Stimulated activated memory B cell treated with anti-CD40 and anti-IgM and Interleukin-4, amounts not matched to agents 10 μg/mL and 1 μg/mL and 100 μg/mL, for 72 hours (primary cell): ENCODE results near the gene GADL1.
A peak's percentile ranks its signal among the peaks of the same experiment; 100 is the strongest.

Source experiments
- ATAC-seq: fragments of 150-1000 bp; cut with Tn5 transposase; 2 replicates; pipeline ENCODE4 v1.10.0; 2021
- H3K27ac Mint-ChIP-seq: one replicate; pipeline ENCODE4 v1.8.0; 2022; ENCODE audit warnings: mild to moderate bottlenecking, mixed read lengths
- H3K27me3 Mint-ChIP-seq: one replicate; pipeline ENCODE4 v1.8.0; 2022; ENCODE audit warnings: mixed read lengths
- H3K36me3 Mint-ChIP-seq: one replicate; pipeline ENCODE4 v1.8.0; 2022; ENCODE audit warnings: mixed read lengths
- H3K4me1 Mint-ChIP-seq: one replicate; pipeline ENCODE4 v1.8.0; 2022; ENCODE audit warnings: mixed read lengths
- H3K4me3 Mint-ChIP-seq: one replicate; pipeline ENCODE4 v1.8.0; 2022; ENCODE audit warnings: mild to moderate bottlenecking, moderate library complexity, mixed read lengths
- H3K9me3 Mint-ChIP-seq: one replicate; pipeline ENCODE4 v1.8.0; 2022; ENCODE audit warnings: mixed read lengths

Gene GADL1

GRCh38 chr3:30764891-30765290 is 129.6 kb downstream of the GADL1 start:
- H3K9me3 Mint-ChIP-seq, result no peaks in the 10 kb centered on the region
- no peaks in the 10 kb centered on the region for H3K36me3 Mint-ChIP-seq
- H3K27me3 Mint-ChIP-seq, result peaks cover 10% of the 10 kb centered on the region
- H3K4me1 Mint-ChIP-seq, result peaks cover 6% of the 10 kb centered on the region
- ATAC-seq, result no peak
- no peak overlapping the region for H3K27ac Mint-ChIP-seq
- no peak overlapping the region for H3K4me3 Mint-ChIP-seq

DNA sequence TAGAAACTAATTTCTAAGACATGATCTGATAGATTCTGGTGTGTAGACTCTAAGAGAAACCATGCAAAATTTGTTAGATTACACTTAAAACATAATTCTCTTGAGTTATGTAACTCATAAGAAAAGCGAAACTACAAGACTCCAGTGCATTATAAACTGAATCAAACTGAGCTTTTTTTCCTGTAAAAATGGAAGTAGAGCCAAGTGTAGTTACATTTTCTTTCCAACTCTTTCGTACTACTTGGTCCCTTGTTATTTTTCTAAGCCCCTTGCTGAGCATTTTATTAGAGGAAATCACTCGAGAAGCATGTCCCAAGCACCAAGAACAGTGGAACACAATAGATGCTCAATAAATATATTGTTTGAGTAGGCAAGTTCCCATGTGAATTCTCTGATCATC is 130.2 kb downstream of the GADL1 start:
- Mint-ChIP-seq H3K4me1 (peaks cover 6% of the 10 kb centered on the region), H3K4me3 (no peak overlapping the region), H3K27ac (no peak overlapping the region), H3K9me3 (no peaks in the 10 kb centered on the region), H3K36me3 (no peaks in the 10 kb centered on the region), H3K27me3 (peaks cover 10% of the 10 kb centered on the region)
- no peak for ATAC-seq

DNA sequence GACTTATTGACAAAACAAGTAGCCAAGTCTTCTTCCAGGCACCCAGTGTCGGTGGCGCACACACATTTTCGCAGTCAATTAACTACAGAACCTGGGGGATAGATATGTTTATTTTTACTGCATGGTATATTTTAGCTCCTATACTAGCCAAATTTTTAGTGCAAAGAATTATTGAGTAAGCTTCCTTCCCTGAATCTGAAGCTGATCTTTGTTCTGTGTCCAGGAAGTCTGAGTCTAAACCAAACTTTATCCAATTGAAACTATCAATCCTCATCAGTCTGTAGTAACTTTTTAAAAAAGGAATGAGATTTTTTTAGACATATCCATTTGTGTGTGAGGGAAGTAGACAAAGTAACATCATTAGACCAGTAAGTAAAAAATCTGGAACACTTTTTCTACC is 133.1 kb downstream of the GADL1 start:
- Mint-ChIP-seq H3K36me3 (no peaks in the 10 kb centered on the region), H3K27ac (no peak overlapping the region), H3K4me3 (no peak overlapping the region), H3K27me3 (no peaks in the 10 kb centered on the region), H3K4me1 (no peaks in the 10 kb centered on the region), H3K9me3 (no peaks in the 10 kb centered on the region)
- ATAC-seq, result no peak

- Mint-ChIP-seq H3K4me1 (no peaks in the 10 kb centered on the region), H3K36me3 (no peaks in the 10 kb centered on the region), H3K4me3 (no peak overlapping the region), H3K9me3 (no peaks in the 10 kb centered on the region), H3K27me3 (no peaks in the 10 kb centered on the region), H3K27ac (no peak overlapping the region)
- no peak for ATAC-seq
Observed at GRCh38 chr3:30760737-30761136, 133.7 kb downstream of the GADL1 start.

GRCh38 chr3:30760040-30760695 is 134.3 kb downstream of the GADL1 start:
- Mint-ChIP-seq H3K27me3 (no peaks in the 10 kb centered on the region), H3K4me3 (no peak overlapping the region), H3K4me1 (no peaks in the 10 kb centered on the region), H3K27ac (no peak overlapping the region), H3K9me3 (no peaks in the 10 kb centered on the region), H3K36me3 (no peaks in the 10 kb centered on the region)
- no peak for ATAC-seq

- no peak for ATAC-seq
- H3K27ac Mint-ChIP-seq, result no peak overlapping the region
- no peaks in the 10 kb centered on the region for H3K27me3 Mint-ChIP-seq
Observed at GRCh38 chr3:30756218-30756617, 138.2 kb downstream of the GADL1 start.

GRCh38 chr3:30754426-30754825 is 140.0 kb downstream of the GADL1 start:
- no peak overlapping the region for H3K27ac Mint-ChIP-seq
- no peak overlapping the region for H3K4me3 Mint-ChIP-seq
- no peaks in the 10 kb centered on the region for H3K27me3 Mint-ChIP-seq
- ATAC-seq, result no peak
- H3K36me3 Mint-ChIP-seq, result no peaks in the 10 kb centered on the region
- H3K9me3 Mint-ChIP-seq, result no peaks in the 10 kb centered on the region
- peaks cover 16% of the 10 kb centered on the region for H3K4me1 Mint-ChIP-seq

More at GRCh38 chr3:30756218-30756617, 138.2 kb downstream of the GADL1 start:
- H3K4me1 Mint-ChIP-seq, result peaks cover 14% of the 10 kb centered on the region
- no peaks in the 10 kb centered on the region for H3K9me3 Mint-ChIP-seq
- H3K4me3 Mint-ChIP-seq, result no peak overlapping the region
- H3K36me3 Mint-ChIP-seq, result no peaks in the 10 kb centered on the region

DNA sequence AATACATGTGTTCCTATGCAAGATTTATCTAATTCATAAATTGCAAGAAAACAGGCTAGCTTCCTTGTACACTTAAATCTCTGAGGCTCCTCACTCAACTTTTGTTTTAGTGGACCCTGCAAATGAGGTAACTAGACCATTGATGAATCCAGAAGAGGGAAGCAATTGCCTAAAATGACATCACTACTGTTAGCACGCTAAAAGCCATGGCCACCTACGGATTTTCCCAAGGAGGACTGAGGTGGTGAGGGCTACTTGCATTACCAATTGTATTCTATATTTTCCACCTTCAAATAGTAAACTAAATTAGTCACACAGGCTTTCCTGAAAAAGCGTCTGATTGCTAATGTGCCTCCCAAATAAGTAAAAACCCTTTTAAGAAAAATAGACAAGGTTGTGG is 140.7 kb downstream of the GADL1 start:
- ATAC-seq, result no peak
- Mint-ChIP-seq H3K36me3 (no peaks in the 10 kb centered on the region), H3K27me3 (no peaks in the 10 kb centered on the region)

DNA sequence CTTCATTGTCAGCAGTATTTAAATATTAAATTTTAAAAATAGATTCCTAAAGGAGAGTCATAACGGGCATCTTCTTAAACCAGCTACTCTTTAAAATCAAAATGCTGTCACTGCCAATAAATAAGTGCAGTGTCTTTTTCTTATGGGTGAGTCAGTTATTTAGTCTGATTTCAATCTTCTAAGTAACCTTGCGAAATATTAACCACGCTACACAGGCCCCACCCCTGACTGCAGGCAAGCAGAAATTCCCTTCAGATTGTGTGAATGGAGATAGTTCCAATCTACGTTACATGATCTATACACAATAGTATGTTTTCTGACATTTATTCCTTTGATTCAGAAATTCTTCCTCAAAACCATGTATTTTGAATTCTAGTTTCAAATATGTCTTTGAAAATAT is 141.5 kb downstream of the GADL1 start:
- ATAC-seq, result no peak
- H3K4me3 Mint-ChIP-seq, result no peak overlapping the region
- H3K27ac Mint-ChIP-seq, result no peak overlapping the region

More for the DNA sequence above, 140.7 kb downstream of the GADL1 start:
- Mint-ChIP-seq H3K9me3 (no peaks in the 10 kb centered on the region), H3K4me1 (peaks cover 16% of the 10 kb centered on the region), H3K4me3 (no peak overlapping the region), H3K27ac (no peak overlapping the region)

DNA sequence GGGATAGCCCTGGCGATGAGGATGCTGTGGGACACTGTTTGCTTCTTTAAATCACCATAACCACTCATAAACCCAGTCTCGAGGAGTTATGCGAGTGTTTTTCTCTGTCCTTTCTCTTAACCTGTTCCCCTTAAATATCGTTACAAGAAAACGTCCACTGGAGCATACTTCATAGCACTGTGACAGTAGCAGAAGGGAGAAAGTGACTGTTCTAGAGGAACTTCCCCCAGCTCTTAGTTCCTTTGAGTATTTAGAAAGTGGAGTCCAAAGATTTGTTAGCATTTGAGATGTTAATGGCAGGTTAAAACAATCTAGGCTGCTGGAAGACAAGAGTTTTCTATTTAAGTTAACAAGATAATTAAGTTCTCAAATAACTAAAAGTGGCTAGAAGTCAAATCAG is 142.0 kb downstream of the GADL1 start:
- Mint-ChIP-seq H3K36me3 (no peaks in the 10 kb centered on the region), H3K4me3 (no peak overlapping the region), H3K4me1 (peaks cover 16% of the 10 kb centered on the region), H3K27ac (no peak overlapping the region), H3K27me3 (no peaks in the 10 kb centered on the region), H3K9me3 (no peaks in the 10 kb centered on the region)
- ATAC-seq, result no peak

More for the DNA sequence above, 141.5 kb downstream of the GADL1 start:
- Mint-ChIP-seq H3K9me3 (no peaks in the 10 kb centered on the region), H3K36me3 (no peaks in the 10 kb centered on the region), H3K4me1 (peaks cover 16% of the 10 kb centered on the region), H3K27me3 (no peaks in the 10 kb centered on the region)

GRCh38 chr3:30751610-30752299 is 142.7 kb downstream of the GADL1 start:
- Mint-ChIP-seq H3K27me3 (no peaks in the 10 kb centered on the region), H3K4me1 (peaks cover 16% of the 10 kb centered on the region), H3K27ac (no peak overlapping the region), H3K9me3 (no peaks in the 10 kb centered on the region), H3K4me3 (no peak overlapping the region), H3K36me3 (no peaks in the 10 kb centered on the region)
- ATAC-seq, result peak; percentile 78

- no peaks in the 10 kb centered on the region for H3K27me3 Mint-ChIP-seq
- ATAC-seq, result no peak
- H3K27ac Mint-ChIP-seq, result no peak overlapping the region
- H3K36me3 Mint-ChIP-seq, result no peaks in the 10 kb centered on the region
- H3K4me3 Mint-ChIP-seq, result no peak overlapping the region
- H3K9me3 Mint-ChIP-seq, result no peaks in the 10 kb centered on the region
- peaks cover 16% of the 10 kb centered on the region for H3K4me1 Mint-ChIP-seq
Observed at GRCh38 chr3:30750967-30751366, 143.5 kb downstream of the GADL1 start.

GRCh38 chr3:30749230-30749629 is 145.2 kb downstream of the GADL1 start:
- no peaks in the 10 kb centered on the region for H3K27me3 Mint-ChIP-seq
- no peak for ATAC-seq

DNA sequence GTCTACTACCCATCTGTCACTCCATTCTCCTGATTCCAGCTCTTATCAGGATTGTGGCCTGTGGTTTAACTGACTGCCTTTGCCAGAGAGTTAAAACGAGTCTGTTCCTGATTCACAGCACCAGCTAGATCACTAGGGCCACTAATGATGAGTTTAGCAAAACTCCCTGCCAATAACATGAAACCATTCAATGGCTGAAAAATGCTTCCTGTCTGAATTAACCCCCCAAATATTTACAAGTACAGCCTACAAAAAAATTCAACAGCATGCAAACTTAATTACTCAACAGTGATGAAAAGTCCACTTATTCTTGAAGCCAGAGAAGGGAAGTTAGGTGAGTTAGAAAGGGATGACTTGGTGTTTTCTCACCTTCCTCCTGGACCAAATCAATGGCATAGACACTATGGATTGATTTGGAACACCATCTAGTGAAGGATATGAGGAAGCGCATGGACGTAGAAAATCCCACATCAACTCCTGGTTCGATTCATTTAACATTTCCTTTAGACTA is 146.6 kb downstream of the GADL1 start:
- Mint-ChIP-seq H3K4me1 (peaks cover 16% of the 10 kb centered on the region), H3K27me3 (no peaks in the 10 kb centered on the region), H3K9me3 (no peaks in the 10 kb centered on the region), H3K4me3 (no peak overlapping the region), H3K27ac (no peak overlapping the region), H3K36me3 (no peaks in the 10 kb centered on the region)
- ATAC-seq, result no peak

More at GRCh38 chr3:30749230-30749629, 145.2 kb downstream of the GADL1 start:
- H3K9me3 Mint-ChIP-seq, result no peaks in the 10 kb centered on the region
- H3K36me3 Mint-ChIP-seq, result no peaks in the 10 kb centered on the region
- H3K27ac Mint-ChIP-seq, result no peak overlapping the region
- H3K4me1 Mint-ChIP-seq, result peaks cover 16% of the 10 kb centered on the region
- H3K4me3 Mint-ChIP-seq, result no peak overlapping the region

DNA sequence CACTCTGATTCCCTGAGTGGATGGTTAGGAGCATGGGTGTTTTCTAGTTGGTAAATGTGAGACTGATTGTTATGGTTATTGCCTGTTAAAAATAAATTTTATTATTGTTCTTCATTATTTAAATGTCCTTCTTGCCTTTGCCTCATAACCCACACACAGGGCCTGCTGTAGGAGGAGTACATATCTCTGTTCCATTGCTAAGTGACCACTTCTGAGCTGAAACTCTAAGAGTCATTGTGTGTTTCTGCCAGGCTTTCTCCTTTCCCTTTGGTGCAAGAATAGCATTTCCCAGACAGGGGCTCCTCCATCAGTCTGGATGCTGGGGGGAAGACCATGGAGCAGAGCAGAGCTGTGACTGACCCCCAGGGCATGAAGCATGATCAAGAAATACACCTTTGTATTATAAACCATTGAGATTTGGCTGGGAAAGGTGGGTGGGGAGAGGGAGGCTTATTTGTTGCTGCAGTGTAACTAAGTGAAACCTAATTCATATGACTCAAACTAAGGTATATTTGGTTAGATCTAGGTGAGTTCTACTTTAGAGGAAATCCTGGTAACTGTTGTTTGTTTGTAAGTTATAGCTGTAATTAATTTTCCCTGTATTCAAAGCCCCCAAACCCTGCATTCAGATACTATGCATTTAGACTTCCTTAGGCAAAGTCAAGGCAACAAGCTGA is 150.7 kb downstream of the GADL1 start:
- Mint-ChIP-seq H3K27ac (no peak overlapping the region), H3K27me3 (no peaks in the 10 kb centered on the region), H3K9me3 (no peaks in the 10 kb centered on the region), H3K4me3 (no peak overlapping the region), H3K4me1 (no peaks in the 10 kb centered on the region), H3K36me3 (no peaks in the 10 kb centered on the region)
- no peak for ATAC-seq
